Stimulated activated CD4-positive, alpha-beta T cell treated with anti-CD3 and anti-CD28 coated beads, Interleukin-2, amount 100 ng/mL, for 24 hours (primary cell): Measurements from ENCODE around the gene PCNX1.
"Not testable (repeated sequence)": the region's sequence is repeated elsewhere in the genome, so short reads cannot be mapped to it uniquely, and the experiment has no call there.

ENCODE experiments used
- DNase-seq, 2 donors: peaks; one replicate each; pipeline ENCODE4 v3.0.0-alpha.2; 2020

Gene PCNX1

DNA sequence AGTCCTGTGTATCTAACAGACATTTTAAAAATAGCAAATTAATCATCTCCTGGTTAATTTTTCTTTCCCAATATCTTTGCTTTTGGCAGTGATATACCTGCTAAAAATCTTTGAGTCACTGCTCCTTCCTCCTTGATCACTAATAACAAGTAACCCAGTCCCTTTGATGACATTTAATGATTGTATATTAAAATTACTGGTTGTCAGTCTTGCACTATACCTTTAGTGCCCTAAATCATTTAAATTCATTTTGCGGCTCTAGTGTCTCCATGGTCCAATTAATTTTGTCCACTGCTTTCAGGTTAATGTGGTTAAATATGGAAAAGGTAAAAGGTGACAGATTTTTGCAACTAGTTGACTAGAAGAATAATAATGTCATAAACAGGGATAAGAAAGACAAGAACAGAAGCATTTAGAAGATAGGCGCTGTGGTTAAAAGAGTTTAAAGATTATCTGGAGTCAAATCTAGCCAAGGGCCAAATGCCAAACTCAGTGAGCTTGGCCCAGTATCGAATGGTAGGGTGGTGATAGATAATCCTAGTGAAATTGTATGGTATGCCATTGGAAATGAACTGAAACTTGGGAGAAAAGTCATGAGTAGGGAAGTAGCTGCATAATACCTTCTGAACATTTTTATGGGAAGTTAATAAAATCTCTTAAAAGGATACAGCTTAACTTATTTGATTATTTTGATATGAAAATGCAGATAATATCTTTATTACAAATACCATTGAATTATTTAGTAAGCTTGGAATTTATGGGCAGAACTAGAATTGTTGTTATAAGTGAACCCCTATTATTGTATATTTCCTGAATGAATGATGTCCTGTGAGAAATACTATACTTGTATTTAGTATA lies 115.0 kb downstream of the PCNX1 start:
- no peak for DNase-seq

GRCh38 chr14:71022939-71023338 lies 115.7 kb downstream of the PCNX1 start:
- DNase-seq: no peak

GRCh38 chr14:71029236-71029781 lies 122.0 kb downstream of the PCNX1 start:
- DNase-seq: no peak

DNA sequence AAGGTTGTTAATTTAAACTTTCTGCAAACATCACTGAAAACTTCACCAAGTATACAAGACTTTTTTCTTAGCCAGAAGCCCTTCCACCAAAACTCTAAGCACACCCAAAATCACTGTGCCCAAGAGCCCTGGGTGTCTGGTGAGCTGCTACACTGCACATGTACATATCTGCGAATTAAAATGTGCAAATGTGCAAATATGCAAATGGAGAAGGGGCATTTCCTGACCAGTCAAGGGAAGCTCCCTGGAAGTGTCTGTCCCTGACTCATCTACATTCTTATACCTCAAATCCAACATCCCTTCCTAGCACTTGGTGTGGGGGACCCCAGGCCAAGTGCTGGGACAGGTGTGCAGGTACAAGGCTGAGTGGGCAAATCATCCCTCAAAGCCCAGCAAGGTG lies 123.7 kb downstream of the PCNX1 start:
- no peak for DNase-seq

- DNase-seq: no peak
Measured at GRCh38 chr14:71036433-71036832, 129.2 kb downstream of the PCNX1 start.

GRCh38 chr14:71048393-71048792 lies 141.1 kb downstream of the PCNX1 start:
- no peak for DNase-seq

DNA sequence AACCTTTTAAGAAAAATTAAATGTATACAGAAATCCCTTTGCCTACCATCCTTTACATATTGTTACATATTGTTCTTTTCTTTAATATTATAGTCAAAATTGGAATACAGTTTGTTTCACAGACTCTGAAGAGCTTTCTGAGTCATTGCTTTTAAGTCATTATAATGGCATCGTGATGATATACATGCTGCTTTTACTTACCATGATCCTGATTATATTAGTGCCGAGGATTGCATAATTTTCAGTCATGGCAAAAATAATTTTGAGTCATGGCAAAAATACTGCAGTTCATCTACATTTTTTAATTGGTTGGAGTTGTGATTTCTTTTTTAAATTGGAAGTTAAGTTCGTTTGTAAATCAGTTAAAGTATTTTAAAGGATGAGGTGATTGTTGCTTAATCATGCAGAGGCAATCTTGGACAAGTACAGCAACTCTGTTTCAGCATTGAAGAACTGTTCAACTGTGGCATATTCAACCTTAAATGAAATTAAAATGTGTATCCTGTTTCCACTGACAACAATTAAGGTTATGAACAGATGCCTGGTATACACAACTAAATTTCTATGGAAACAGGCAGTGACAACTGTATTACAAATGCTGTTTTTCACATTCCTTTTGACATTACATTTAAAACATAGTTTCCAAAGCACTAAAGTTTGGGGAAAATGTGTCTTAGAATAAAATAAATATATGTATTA lies 142.3 kb downstream of the PCNX1 start:
- no peak for DNase-seq

DNA sequence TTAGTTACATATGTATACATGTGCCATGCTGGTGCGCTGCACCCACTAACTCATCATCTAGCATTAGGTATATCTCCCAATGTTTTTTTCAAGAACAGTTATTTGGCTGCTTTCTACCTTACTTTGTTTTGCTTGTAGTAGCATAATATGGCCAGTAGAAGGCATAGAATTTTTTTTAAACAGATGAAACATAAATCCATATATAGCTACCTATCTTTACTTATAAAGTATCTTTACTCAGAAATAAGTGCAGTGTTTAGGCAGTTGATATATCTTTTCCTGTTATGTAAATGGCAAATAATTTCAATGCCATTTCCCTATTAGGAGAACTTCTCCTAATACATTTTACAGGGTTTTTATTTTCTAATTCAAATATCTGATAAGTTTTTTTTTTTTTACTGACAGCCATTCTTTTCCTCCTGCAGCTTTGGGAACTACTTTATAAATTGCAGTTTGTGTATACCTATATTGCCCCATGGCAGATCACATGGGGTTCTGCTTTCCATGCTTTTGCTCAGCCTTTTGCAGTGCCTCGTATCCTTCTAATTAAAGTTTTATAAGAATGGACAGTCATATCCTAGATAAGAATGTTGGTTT lies 143.1 kb downstream of the PCNX1 start:
- no peak for DNase-seq

DNA sequence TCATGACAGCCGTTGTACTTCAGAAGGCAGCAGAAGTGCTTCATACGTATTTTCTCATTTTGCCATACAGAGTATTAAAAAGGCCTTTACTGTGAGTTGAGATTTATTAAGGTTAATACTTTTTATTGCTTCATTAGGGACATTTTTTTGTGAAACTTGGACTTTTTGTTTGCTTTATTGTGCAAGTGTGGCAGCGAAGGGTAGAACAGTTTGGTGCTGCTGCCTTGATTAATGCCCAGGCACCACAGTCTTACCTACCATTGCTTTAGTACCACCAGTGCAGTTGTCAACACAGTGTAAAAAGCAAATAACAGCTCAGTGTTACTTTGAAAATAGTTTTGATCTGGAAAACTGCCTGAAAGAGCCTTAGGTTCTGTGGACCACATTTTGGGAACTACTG lies 147.4 kb downstream of the PCNX1 start:
- no peak for DNase-seq

- no peak for DNase-seq
Measured at GRCh38 chr14:71056168-71056567, 148.9 kb downstream of the PCNX1 start.

DNA sequence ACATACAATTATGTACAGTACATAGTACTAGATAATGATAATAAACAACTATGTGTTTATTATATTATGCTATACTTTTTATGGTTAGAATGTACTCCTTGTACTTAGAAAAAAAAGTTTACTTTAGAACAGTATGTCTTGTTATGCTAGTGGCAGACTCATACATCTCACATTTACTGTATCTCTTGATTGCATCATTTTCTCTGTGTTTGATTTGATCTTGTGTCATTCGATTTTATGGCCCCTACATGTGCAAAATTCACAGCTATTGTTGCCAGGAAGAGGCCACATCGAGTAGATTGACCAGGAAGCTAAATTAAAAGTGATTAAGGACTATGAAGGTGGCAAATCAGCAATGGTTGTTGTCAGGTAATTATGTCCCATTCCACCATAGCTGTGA lies 153.0 kb downstream of the PCNX1 start:
- no peak for DNase-seq

DNA sequence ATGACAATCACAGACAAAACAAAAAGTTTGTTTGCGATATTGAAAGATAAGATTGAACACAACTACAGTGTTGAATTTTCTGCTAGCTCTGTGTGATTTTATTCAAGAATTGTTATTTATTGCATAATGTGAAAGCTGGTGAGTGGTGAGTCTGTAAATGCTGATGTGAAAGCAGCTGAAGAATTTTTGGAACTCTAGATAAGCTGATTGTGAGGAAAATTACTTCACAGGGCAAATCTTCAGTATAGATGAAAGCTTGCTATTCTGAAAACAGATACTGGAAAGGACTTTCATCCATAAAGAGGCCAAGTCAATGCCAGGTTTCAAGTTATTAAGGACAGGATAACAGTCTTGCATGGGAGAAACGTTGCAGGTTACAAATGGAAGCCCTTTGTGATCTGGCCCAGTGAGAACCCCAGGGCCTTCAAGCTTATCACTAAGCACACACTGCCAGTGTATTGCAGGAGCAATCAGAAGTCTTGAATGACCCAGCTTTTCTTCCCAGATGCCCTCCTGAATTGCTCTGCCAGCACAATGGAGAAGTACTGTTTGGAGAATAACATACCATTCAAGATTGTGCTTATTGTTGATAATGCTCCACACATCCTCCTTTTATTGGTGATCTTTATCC lies 153.7 kb downstream of the PCNX1 start:
- no peak for DNase-seq

DNA sequence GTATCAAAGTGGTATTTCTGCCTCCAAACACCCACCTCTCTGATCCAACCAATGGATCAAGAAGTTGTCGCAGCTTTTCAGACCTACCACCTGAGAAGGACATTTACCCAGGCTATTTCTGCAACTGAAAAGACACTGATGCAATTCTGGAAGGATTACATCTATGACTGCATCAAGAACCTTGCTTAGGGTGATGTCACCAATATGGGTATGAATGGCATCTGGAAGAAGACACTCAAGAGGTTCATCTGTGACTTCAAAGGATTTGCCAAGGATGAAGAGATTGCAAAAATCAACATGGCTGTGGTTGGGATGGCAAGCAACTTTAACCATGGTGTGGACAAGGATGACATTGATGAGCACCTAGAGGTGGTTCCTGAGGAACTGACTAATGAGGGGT lies 154.2 kb downstream of the PCNX1 start:
- no peak for DNase-seq

DNA sequence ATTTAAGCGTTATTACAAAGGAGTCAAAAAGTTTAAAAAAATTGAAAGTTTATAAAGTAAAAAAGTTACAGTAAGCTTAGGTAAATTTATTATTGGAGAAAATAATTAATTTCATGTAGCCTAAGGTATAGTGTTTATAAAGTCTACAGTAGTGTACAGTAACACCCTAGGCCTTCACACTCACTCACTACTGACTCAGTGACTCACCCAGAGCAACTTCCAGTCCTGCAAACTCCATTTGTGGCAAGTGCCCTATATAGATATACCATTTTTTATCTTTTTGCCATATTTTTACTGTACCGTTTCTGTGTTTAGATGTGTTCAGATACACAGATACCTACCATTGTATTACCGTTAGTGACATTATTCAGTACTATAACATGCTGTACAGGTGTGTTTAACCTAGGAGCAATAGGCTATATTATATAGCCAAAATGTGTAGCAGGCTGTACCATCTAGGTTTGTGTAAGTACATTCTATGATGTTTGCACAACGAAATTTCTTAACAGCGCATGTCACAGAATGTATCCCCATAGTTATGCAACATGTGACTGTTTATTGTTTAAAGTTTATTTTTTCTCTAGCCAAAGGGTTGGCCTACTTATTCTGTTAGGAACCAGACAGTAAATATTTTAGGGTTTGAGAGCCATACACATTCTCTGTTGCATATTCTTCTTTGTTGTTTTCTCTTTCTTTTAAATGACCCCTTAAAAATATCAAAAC lies 155.5 kb downstream of the PCNX1 start:
- no peak for DNase-seq

DNA sequence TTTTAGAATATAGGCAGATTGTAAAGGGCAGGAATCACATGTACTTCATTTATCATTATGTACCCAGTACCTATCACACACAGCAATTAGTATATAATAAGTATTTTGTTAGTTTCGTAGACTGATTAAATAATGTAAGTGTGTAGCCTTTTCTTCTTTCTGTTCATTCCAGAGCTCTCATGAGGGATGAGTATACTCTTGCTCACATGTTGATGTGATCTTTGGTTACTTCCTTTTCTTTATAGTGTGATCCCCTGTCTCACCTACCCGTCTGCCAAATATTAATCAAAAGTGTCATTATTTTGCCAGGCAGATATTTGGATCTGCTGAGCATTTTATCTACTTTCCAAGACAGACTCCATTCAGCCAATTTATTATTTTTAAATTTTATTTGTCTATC lies 156.1 kb downstream of the PCNX1 start:
- DNase-seq: no peak

GRCh38 chr14:71064747-71065146 lies 157.5 kb downstream of the PCNX1 start:
- DNase-seq: not testable (repeated sequence)

- no peak for DNase-seq
Measured at GRCh38 chr14:71070169-71070568, 162.9 kb downstream of the PCNX1 start.

- DNase-seq: no peak
Measured at GRCh38 chr14:71071042-71071441, 163.8 kb downstream of the PCNX1 start.

- no peak for DNase-seq
Measured at GRCh38 chr14:71076462-71077092, 169.3 kb downstream of the PCNX1 start.

GRCh38 chr14:71078500-71078899 lies 171.2 kb downstream of the PCNX1 start:
- no peak for DNase-seq

DNA sequence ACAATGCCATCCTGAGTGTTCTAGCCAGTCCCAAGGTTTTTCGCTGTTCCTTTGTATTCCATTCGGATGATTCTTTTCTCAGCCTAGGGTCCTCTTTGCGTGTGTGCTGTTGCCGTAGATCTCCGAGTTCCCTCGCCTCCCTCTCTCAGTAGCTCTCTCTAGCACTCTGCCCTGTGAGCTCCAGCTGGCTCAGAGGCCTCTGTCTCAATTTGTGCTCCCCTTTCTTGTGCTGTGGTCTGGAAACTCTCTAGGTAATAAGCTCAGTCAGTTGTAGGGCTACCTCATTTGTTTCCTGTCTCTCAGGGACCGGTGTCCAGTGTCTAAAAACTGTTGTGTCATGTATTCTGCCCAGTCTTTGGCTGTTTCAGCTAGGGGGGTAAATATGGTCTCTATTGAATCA lies 179.3 kb downstream of the PCNX1 start:
- DNase-seq: no peak

DNA sequence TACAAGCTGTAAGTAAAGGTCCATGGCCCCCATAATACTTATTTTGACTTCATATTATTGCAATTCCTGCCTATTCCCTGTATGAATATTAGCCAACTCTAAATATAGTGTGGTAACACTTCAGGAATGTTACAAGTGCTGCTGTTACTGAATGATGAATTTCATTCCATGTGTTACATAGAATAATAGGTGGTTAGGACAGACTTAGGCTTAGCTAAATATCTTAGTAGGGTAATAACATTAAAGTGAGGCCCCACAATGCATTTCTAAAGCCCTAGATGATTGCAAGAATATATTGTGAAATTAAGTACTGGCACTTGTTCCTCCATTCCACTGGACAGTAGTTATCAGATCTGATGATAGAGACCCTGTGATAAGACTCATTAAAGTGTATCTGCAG lies 182.7 kb downstream of the PCNX1 start:
- no peak for DNase-seq
